K562 (cell line): ENCODE data around the gene ERBB4. TPM values are rescaled to one million over a fixed set of nuclear protein-coding genes. Genes with fewer than 3 reads are reported as not detected.

Experiments
- ATAC-seq: fragments of 200-7000 bp; cut with Tn5 transposase; 3 replicates; pipeline ENCODE4 v1.9.1; 2020; ENCODE audit warnings: moderate library complexity
- BruUV-seq: library from RNA; stranded (reverse); fragments of 400-500 nt; replicated peaks from 2 replicates; lab custom pipeline; 2021; lab: Mats Ljungman, UMichigan
- CTCF ChIA-PET: fragments of 300-600 bp; formaldehyde crosslinking; extraction: SDS; loops from one replicate; lab custom pipeline; 2021; ENCODE audit warnings: low intra/inter-chr PET ratio; lab: Yijun Ruan, JAX
- POLR2A ChIA-PET: fragments of 300-600, 350-650 bp; sonication (Branson Sonifier 250); formaldehyde crosslinking; extraction: SDS; loops from one replicate; lab custom pipeline; 2021; ENCODE audit warnings: antibody characterized with exemption, inconsistent platforms; lab: Yijun Ruan, JAX
- DNase-seq, 4 experiments: peaks; one replicate each; pipeline versions ENCODE4 v3.0.0 to v3.0.0-alpha.2; 2011 to 2018; ENCODE audit warnings: low spot score in 3 of 4, mixed read lengths in 3 of 4; ENCODE audit errors: extremely low read depth in 1 of 4
- FAIRE-seq: peaks from 2 replicates; lab custom pipeline; 2011; peaks lifted over from hg19 to GRCh38; lab: Jason Lieb, UNC
- H2AFZ ChIP-seq: 2 replicates; pipeline ENCODE4 v1.6.0; 2011; ENCODE audit warnings: low read depth, low read length, control low read depth, inconsistent platforms
- H3K27ac ChIP-seq: fragments of 200-600 bp; 3 replicates; pipeline ENCODE4 v1.8.0; 2011; ENCODE audit warnings: low read depth, mild to moderate bottlenecking, control low read depth, inconsistent platforms, low read length, moderate library complexity, mixed read lengths; ENCODE audit errors: extremely low read depth
- H3K27me3 ChIP-seq, 2 experiments: fragments of 300-600 bp in 1 of 2; 2 replicates in 1 of 2; 3 replicates in 1 of 2; pipeline versions ENCODE4 v1.6.0 to v1.8.0; 2011; ENCODE audit warnings: inconsistent platforms in 2 of 2, low read length in 2 of 2, mild to moderate bottlenecking in 1 of 2, mixed read lengths in 1 of 2, moderate library complexity in 1 of 2; ENCODE audit not compliant: control insufficient read depth in 2 of 2, insufficient read depth in 2 of 2
- H3K36me3 ChIP-seq: fragments of 300-600 bp; 3 replicates; pipeline ENCODE4 v1.8.0; 2011; ENCODE audit warnings: mild to moderate bottlenecking, low read length, inconsistent platforms; ENCODE audit not compliant: control insufficient read depth, insufficient read depth
- H3K4me1 ChIP-seq, 2 experiments: fragments of 200-600 bp in 1 of 2; replicated peaks in 1 of 2; 2 replicates in 1 of 2; 3 replicates in 1 of 2; pipeline versions ENCODE4 v1.5.1 to v1.8.0; 2011; ENCODE audit warnings: inconsistent platforms in 2 of 2, low read length in 2 of 2, mild to moderate bottlenecking in 1 of 2, mixed read lengths in 1 of 2, moderate library complexity in 1 of 2; ENCODE audit not compliant: control insufficient read depth in 2 of 2, insufficient read depth in 2 of 2
- H3K4me2 ChIP-seq: 2 replicates; pipeline ENCODE4 v1.6.1; 2011; ENCODE audit warnings: low read length, control low read depth, inconsistent platforms, mixed read lengths; ENCODE audit not compliant: insufficient read depth
- H3K4me3 ChIP-seq: fragments of 200-600 bp; sonication (generic), shearing (Covaris generic); 2 replicates; pipeline ENCODE4 v1.5.1; 2016; ENCODE audit warnings: control low read depth, inconsistent platforms
- H3K79me2 ChIP-seq: fragments of 200-600 bp; 3 replicates; pipeline ENCODE4 v1.8.0; 2011; ENCODE audit warnings: low read length, inconsistent platforms; ENCODE audit not compliant: control insufficient read depth, insufficient read depth
- H3K9ac ChIP-seq, 2 experiments: 2 replicates each; pipeline versions ENCODE4 v1.6.0 to v1.6.1; 2011; ENCODE audit warnings: low read depth in 2 of 2, low read length in 2 of 2, control low read depth in 1 of 2, inconsistent platforms in 1 of 2, mild to moderate bottlenecking in 1 of 2, mixed read lengths in 1 of 2; ENCODE audit not compliant: insufficient read depth in 1 of 2
- H3K9me1 ChIP-seq: one replicate; pipeline ENCODE4 v1.6.0; 2011; ENCODE audit warnings: inconsistent platforms, mild to moderate bottlenecking, low read length, moderate library complexity; ENCODE audit not compliant: control insufficient read depth, insufficient read depth
- H3K9me3 ChIP-seq: replicated peaks from 2 replicates; pipeline ENCODE4 v1.5.1; 2011; ENCODE audit warnings: low read depth, low read length, inconsistent platforms; ENCODE audit not compliant: control insufficient read depth, insufficient read depth
- H4K20me1 ChIP-seq: replicated peaks from 2 replicates; pipeline ENCODE4 v1.6.1; 2011; ENCODE audit warnings: low read length, inconsistent platforms, mixed read lengths; ENCODE audit not compliant: control insufficient read depth, insufficient read depth
- BHLHE40 ChIP-seq: IDR thresholded peaks from 2 replicates; pipeline ENCODE4 v1.6.1; 2011; ENCODE audit warnings: low read length, improper control_type of control experiment
- GABPA ChIP-seq: fragments of 200-800 bp; sonication (Bioruptor generic); conservative IDR thresholded peaks from 2 replicates; pipeline ENCODE4 v1.6.1; 2016; ENCODE audit warnings: low read depth, missing genetic modification characterization, missing compliant biosample characterization
- MAFK ChIP-seq: IDR thresholded peaks from 2 replicates; pipeline ENCODE4 v1.6.1; 2011; ENCODE audit warnings: low read length, improper control_type of control experiment
- NCOA2 ChIP-seq, 2 experiments: fragments of 450-650 bp; IDR thresholded peaks; 2 replicates each; pipeline ENCODE4 v1.6.1; 2018; ENCODE audit warnings: mild to moderate bottlenecking in 2 of 2, moderate library complexity in 1 of 2; ENCODE audit not compliant: partially characterized antibody in 2 of 2
- NFE2 ChIP-seq: IDR thresholded peaks from 2 replicates; pipeline ENCODE4 v1.6.1; 2014; ENCODE audit warnings: antibody characterized with exemption, low read depth
- RBM39 ChIP-seq: fragments of 200-400 bp; formaldehyde crosslinking; optimal IDR thresholded peaks from 2 replicates; pipeline ENCODE3; 2018; ENCODE audit warnings: low read depth, low read length
- SNRNP70 ChIP-seq: fragments of 200-400 bp; formaldehyde crosslinking; optimal IDR thresholded peaks from 2 replicates; pipeline ENCODE3; 2017; ENCODE audit warnings: low read depth, low read length
- SRF ChIP-seq, 2 experiments: fragments of 250-450, 450-650 bp in 1 of 2; sonication (Bioruptor Pico) in 1 of 2; sonication (generic) in 1 of 2; formaldehyde crosslinking; IDR thresholded peaks; 2 replicates each; pipeline versions ENCODE4 v1.5.0 to v1.5.1; 2020 to 2022; ENCODE audit warnings: mild to moderate bottlenecking in 1 of 2, missing genetic modification reagents in 1 of 2
- SRSF1 ChIP-seq: fragments of 200-400 bp; formaldehyde crosslinking; IDR thresholded peaks from 2 replicates; pipeline ENCODE4 v1.6.1; 2017; ENCODE audit warnings: mild to moderate bottlenecking, low read depth, low read length, moderate library complexity
- SRSF7 ChIP-seq: fragments of 200-400 bp; formaldehyde crosslinking; optimal IDR thresholded peaks from 2 replicates; pipeline ENCODE3; 2017; ENCODE audit warnings: mild to moderate bottlenecking, low read depth, low read length
- TARDBP ChIP-seq: fragments of 450-650 bp; IDR thresholded peaks from 2 replicates; pipeline ENCODE4 v1.6.1; 2016
- U2AF1 ChIP-seq: fragments of 200-400 bp; formaldehyde crosslinking; optimal IDR thresholded peaks from 2 replicates; pipeline ENCODE3; 2017; ENCODE audit warnings: mild to moderate bottlenecking, low read depth, low read length, moderate library complexity
- WHSC1 ChIP-seq: IDR thresholded peaks from one replicate; pipeline ENCODE4 v1.6.1; 2012; ENCODE audit warnings: low read length, control low read depth, inconsistent platforms
- ZNF584 ChIP-seq: fragments of 200-800 bp; sonication (Bioruptor generic); IDR thresholded peaks from 2 replicates; pipeline ENCODE4 v1.6.1; 2016; ENCODE audit warnings: low read depth, mild to moderate bottlenecking, missing genetic modification characterization, missing compliant biosample characterization
- WGBS: fragments of 100-300 bp; shearing (Covaris generic); methylation state at CpG from one replicate; pipeline ENCODE4 v1.1.6; 2016; ENCODE audit warnings: low coverage, mixed read lengths; ENCODE audit not compliant: insufficient coverage; ENCODE audit errors: missing lambda C conversion rate; 5-methylcytosine and 5-hydroxymethylcytosine counted together
- in situ Hi-C: fragments of 300-500 bp; cut with MboI; formaldehyde crosslinking; loops from 4 replicates; pipeline ENCODE4 v1.15.0; 2018; ENCODE audit warnings: inconsistent platforms, mixed read lengths
- intact Hi-C: fragments of 100-400 bp; cut with micrococcal nuclease; formaldehyde crosslinking; loops from 2 replicates; pipeline ENCODE4 v1.14.2; 2022
- polyA plus RNA-seq, 8 experiments: library from polyadenylated mRNA; depleted of rRNA in 4 of 8; stranded (reverse) in 5 of 8; unstranded in 3 of 8; fragments of >200 nt; fragmentation: Nextera tagmentation in 2 of 8; fragmentation: Illumina TruSeq in 1 of 8; extraction: Ambion mirVana in 2 of 8; extraction: Trizol in 1 of 8; gene quantifications; 2 replicates each; pipeline versions ENCODE4 v1.2.1 to v1.2.3, GENCODE V29; 2011 to 2014; ENCODE audit warnings: inconsistent platforms in 1 of 8, missing spikeins in 1 of 8
- total RNA-seq, 7 experiments: library from RNA; depleted of rRNA in 6 of 7; stranded (reverse); fragments of >200 nt in 6 of 7; fragmentation: Illumina TruSeq in 2 of 7; extraction: Trizol in 2 of 7; gene quantifications; 2 replicates each; pipeline versions ENCODE4 v1.2.1 to v1.2.3, GENCODE V29; 2011 to 2021; ENCODE audit warnings: low replicate concordance in 1 of 7
- TF ChIP-seq, protein P1 (sequence below): fragments of 450-650 bp; IDR thresholded peaks from 2 replicates; pipeline ENCODE4 v1.6.1; 2018; ENCODE audit not compliant: partially characterized antibody

Gene ERBB4
- total and polyA plus RNA-seq, 9 of the 15 experiments (the other 6 are each of a cell fraction or from before 2014, with no cell fraction given) = not detected

DNA sequence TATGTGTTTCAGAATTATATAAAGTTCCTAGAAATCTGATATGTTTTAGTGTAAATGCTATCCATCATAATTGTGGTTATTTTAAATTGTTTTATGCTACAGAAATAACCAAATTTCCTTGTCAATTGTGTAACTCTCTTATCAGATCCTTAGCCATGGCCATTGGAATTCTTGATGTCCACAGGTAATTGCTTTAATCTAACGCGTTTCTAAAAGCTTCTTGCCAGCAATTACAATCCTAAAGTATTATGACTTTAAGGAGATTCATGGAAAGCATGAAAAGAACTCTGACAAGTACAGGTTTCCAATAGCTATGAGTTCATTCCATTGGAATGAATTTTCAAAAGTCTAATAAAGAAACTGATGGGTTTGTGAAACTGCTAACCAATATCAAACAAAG lies 472.1 kb downstream of the ERBB4 start:
- no TSS peak for BruUV-seq
- H3K4me3 ChIP-seq = no peak overlapping the region

GRCh38 chr2:212064318-212064717 lies 474.3 kb downstream of the ERBB4 start:
- Histone ChIP-seq H4K20me1 (no peaks in the 10 kb centered on the region), H3K27me3 (no peaks in the 10 kb centered on the region), H3K4me1 (no peaks in the 10 kb centered on the region), H3K79me2 (no peaks in the 10 kb centered on the region), H3K36me3 (no peaks in the 10 kb centered on the region), H2AFZ (no peak overlapping the region), H3K9me3 (no peaks in the 10 kb centered on the region), H3K9ac (no peak overlapping the region), H3K4me3 (no peak overlapping the region), H3K27ac (no peak overlapping the region), H3K9me1 (no peaks in the 10 kb centered on the region), H3K4me2 (no peak overlapping the region)
- intact Hi-C loops = no loop called here
- in situ Hi-C loops = no loop called here
- FAIRE-seq = no peak
- no TSS peak for BruUV-seq
- ChIA-PET POLR2A (no interaction called here), CTCF (no interaction called here)
- WGBS = 4% methylated on average over 2 of the region's 2 CpGs
- no peak for DNase-seq
- no peak for ATAC-seq
- no peak for TF ChIP-seq ZNF584 (CRISPR knock-in tag)
- TF ChIP-seq RBM39 = no peak
- no peak for TF ChIP-seq MAFK
- TF ChIP-seq SRF (CRISPR knock-in tag; IDR thresholded peaks at IDR 0.05) = no peak
- no peak for TF ChIP-seq NCOA2 (IDR thresholded peaks at IDR 0.05; ENCODE audit: partially characterized antibody in 2 of 2)
- no peak for TF ChIP-seq U2AF1
- TF ChIP-seq BHLHE40 = no peak
- TF ChIP-seq GABPA (tag) = no peak
- no peak for TF ChIP-seq SNRNP70
- TF ChIP-seq SRSF1 = no peak
- TF ChIP-seq, protein P1, sequence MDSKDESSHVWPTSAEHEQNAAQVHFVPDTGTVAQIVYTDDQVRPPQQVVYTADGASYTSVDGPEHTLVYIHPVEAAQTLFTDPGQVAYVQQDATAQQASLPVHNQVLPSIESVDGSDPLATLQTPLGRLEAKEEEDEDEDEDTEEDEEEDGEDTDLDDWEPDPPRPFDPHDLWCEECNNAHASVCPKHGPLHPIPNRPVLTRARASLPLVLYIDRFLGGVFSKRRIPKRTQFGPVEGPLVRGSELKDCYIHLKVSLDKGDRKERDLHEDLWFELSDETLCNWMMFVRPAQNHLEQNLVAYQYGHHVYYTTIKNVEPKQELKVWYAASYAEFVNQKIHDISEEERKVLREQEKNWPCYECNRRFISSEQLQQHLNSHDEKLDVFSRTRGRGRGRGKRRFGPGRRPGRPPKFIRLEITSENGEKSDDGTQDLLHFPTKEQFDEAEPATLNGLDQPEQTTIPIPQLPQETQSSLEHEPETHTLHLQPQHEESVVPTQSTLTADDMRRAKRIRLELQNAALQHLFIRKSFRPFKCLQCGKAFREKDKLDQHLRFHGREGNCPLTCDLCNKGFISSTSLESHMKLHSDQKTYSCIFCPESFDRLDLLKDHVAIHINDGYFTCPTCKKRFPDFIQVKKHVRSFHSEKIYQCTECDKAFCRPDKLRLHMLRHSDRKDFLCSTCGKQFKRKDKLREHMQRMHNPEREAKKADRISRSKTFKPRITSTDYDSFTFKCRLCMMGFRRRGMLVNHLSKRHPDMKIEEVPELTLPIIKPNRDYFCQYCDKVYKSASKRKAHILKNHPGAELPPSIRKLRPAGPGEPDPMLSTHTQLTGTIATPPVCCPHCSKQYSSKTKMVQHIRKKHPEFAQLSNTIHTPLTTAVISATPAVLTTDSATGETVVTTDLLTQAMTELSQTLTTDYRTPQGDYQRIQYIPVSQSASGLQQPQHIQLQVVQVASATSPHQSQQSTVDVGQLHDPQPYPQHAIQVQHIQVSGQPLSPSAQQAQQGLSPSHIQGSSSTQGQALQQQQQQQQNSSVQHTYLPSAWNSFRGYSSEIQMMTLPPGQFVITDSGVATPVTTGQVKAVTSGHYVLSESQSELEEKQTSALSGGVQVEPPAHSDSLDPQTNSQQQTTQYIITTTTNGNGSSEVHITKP = no peak
- TF ChIP-seq SRSF7 = no peak
- TF ChIP-seq TARDBP = no peak

More for the DNA sequence above, 472.1 kb downstream of the ERBB4 start:
- Histone ChIP-seq H2AFZ (no peak overlapping the region), H3K9ac (no peak overlapping the region), H3K27me3 (no peaks in the 10 kb centered on the region), H3K36me3 (no peaks in the 10 kb centered on the region), H3K79me2 (no peaks in the 10 kb centered on the region), H3K9me1 (no peaks in the 10 kb centered on the region), H3K4me2 (no peak overlapping the region), H4K20me1 (no peaks in the 10 kb centered on the region), H3K27ac (no peak overlapping the region), H3K4me1 (no peaks in the 10 kb centered on the region), H3K9me3 (no peaks in the 10 kb centered on the region)
- intact Hi-C loops = no loop called here
- FAIRE-seq (no peak), DNase-seq (no peak), ATAC-seq (no peak)
- WGBS = 0% methylated on average over 2 of the region's 2 CpGs
- CTCF ChIA-PET = no interaction called here
- POLR2A ChIA-PET = no interaction called here
- TF ChIP-seq NFE2 (no peak), WHSC1 (no peak)
- in situ Hi-C loops = no loop called here
